Measurements from ENCODE around the gene PROM1.

DNA sequence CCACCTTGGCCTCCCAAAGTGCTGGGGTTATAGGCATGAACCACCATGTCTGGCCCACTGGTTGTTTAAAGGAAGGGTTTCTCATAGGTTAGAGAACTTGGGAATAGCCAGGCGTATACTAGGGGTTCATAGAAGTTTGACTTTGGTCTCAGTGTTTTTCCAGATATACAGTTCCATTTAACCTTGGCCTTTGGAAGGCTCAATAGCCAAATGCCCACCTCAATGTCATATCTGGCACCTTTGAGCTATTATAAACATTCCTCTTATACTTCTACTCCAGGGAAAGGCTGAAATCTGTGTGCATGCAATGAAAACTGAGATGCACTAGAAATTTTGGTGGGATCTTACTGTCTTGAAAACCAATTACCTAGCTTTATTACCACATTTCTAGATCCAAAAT lies 47.5 kb upstream of the PROM1 start:
- TF ChIP-seq, protein P1, sequence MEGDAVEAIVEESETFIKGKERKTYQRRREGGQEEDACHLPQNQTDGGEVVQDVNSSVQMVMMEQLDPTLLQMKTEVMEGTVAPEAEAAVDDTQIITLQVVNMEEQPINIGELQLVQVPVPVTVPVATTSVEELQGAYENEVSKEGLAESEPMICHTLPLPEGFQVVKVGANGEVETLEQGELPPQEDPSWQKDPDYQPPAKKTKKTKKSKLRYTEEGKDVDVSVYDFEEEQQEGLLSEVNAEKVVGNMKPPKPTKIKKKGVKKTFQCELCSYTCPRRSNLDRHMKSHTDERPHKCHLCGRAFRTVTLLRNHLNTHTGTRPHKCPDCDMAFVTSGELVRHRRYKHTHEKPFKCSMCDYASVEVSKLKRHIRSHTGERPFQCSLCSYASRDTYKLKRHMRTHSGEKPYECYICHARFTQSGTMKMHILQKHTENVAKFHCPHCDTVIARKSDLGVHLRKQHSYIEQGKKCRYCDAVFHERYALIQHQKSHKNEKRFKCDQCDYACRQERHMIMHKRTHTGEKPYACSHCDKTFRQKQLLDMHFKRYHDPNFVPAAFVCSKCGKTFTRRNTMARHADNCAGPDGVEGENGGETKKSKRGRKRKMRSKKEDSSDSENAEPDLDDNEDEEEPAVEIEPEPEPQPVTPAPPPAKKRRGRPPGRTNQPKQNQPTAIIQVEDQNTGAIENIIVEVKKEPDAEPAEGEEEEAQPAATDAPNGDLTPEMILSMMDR (IDR thresholded peaks at IDR 0.05): no peak
- TF ChIP-seq POLR2A (IDR thresholded peaks at IDR 0.05): no peak
